Left ventricle myocardium superior (tissue), 1 donor: Measurements from ENCODE around the gene TSPAN16. TPM values are rescaled to one million over a fixed set of nuclear protein-coding genes. Genes with fewer than 3 reads are reported as not detected.

ENCODE experiments used
- ATAC-seq: fragments of 200-7000 bp; cut with Tn5 transposase; one replicate; pipeline ENCODE4 v1.9.1; 2020; ENCODE audit warnings: mild to moderate bottlenecking, moderate library complexity
- DNase-seq: peaks from one replicate; pipeline ENCODE4 v3.0.0-alpha.2; 2020
- intact Hi-C: fragments of 100-400 bp; cut with micrococcal nuclease; formaldehyde crosslinking; loops from one replicate; pipeline ENCODE4 v1.11.0; 2022
- total RNA-seq: library from RNA; stranded (reverse); fragmentation: NEBNext Ultra II Directional; extraction: Animal tissue kit (Norgen Biotek cat#: 25700); gene quantifications from one replicate; pipeline ENCODE4 v1.2.1, GENCODE V29; 2021
- donor health status: DM: no; HTN: yes; CAD: no; lungs with severe emphysema.

The TSPAN16 gene
- total RNA-seq, 1 donor from 2014 or later: not detected

- no peak for DNase-seq
- intact Hi-C loops: no loop called here
- ATAC-seq: no peak
Measured at GRCh38 chr19:11361771-11362731, 66.1 kb downstream of the TSPAN16 start.

GRCh38 chr19:11363881-11364280 lies 67.9 kb downstream of the TSPAN16 start:
- no peak for ATAC-seq
- intact Hi-C loops: no loop called here
- DNase-seq: no peak

- no peak for DNase-seq
- no peak for ATAC-seq
- intact Hi-C loops: no loop called here
Measured at GRCh38 chr19:11364296-11364904, 68.4 kb downstream of the TSPAN16 start.

- intact Hi-C loops: no loop called here
- no peak for DNase-seq
- ATAC-seq: no peak
Measured at GRCh38 chr19:11364935-11365334, 69.0 kb downstream of the TSPAN16 start.

Other genes starting within 250 kb of the TSPAN16 start
- gene LDLR, start 206.7 kb upstream of the TSPAN16 start, total RNA-seq: 8.2 TPM
- 8.1 TPM for gene SPC24, start 140.4 kb upstream of the TSPAN16 start, total RNA-seq
- gene KANK2, start 98.6 kb upstream of the TSPAN16 start, total RNA-seq: 471 TPM
- gene ANGPTL8, start 56.5 kb upstream of the TSPAN16 start, total RNA-seq: not detected
- 39.6 TPM for gene DOCK6, start 33.6 kb upstream of the TSPAN16 start, total RNA-seq
- gene RAB3D, start 43.5 kb downstream of the TSPAN16 start, total RNA-seq: 8.1 TPM
- gene TMEM205, start 50.1 kb downstream of the TSPAN16 start, total RNA-seq: 89.8 TPM
- 20.9 TPM for gene CCDC159, start 50.4 kb downstream of the TSPAN16 start, total RNA-seq
- 17.7 TPM for gene PLPPR2, start 59.3 kb downstream of the TSPAN16 start, total RNA-seq
- 2.0 TPM for gene SWSAP1, start 78.5 kb downstream of the TSPAN16 start, total RNA-seq
- gene EPOR, start 88.2 kb downstream of the TSPAN16 start, total RNA-seq: 7.6 TPM
- gene RGL3, start 123.2 kb downstream of the TSPAN16 start, total RNA-seq: 6.4 TPM
- gene ODAD3, start 139.0 kb downstream of the TSPAN16 start, total RNA-seq: 0.42 TPM
- gene PRKCSH, start 139.5 kb downstream of the TSPAN16 start, total RNA-seq: 139 TPM
- gene ELAVL3, start 184.9 kb downstream of the TSPAN16 start, total RNA-seq: 0.84 TPM
- gene ZNF653, start 209.7 kb downstream of the TSPAN16 start, total RNA-seq: 3.3 TPM
- 180 TPM for gene ECSIT, start 233.0 kb downstream of the TSPAN16 start, total RNA-seq
- 81.7 TPM for gene CNN1, start 242.7 kb downstream of the TSPAN16 start, total RNA-seq